NCI-H446 treated with DMSO at 0.1 percent for 48 hours (cell line): ENCODE results near the gene DPH5.
"Not testable (repeated sequence)": the region's sequence is repeated elsewhere in the genome, so short reads cannot be mapped to it uniquely, and the experiment has no call there.

Experiments used
- DNase-seq: peaks from one replicate; lab custom pipeline; 2025; lab: John Stamatoyannopoulos, UW

The DPH5 gene

GRCh38 chr1:100982793-100983192, 42.8 kb downstream of the DPH5 start:
- no peak for DNase-seq

GRCh38 chr1:100979631-100980030, 46.0 kb downstream of the DPH5 start:
- no peak for DNase-seq

GRCh38 chr1:100976936-100977335, 48.6 kb downstream of the DPH5 start:
- DNase-seq: no peak

- DNase-seq: no peak
Measured at GRCh38 chr1:100972185-100972584, 53.4 kb downstream of the DPH5 start.

GRCh38 chr1:100971021-100971420, 54.6 kb downstream of the DPH5 start:
- DNase-seq: no peak

- DNase-seq: no peak
Measured at GRCh38 chr1:100969327-100969726, 56.3 kb downstream of the DPH5 start.

- DNase-seq: no peak
Measured at GRCh38 chr1:100968621-100969020, 57.0 kb downstream of the DPH5 start.

GRCh38 chr1:100960098-100960497, 65.5 kb downstream of the DPH5 start:
- DNase-seq: no peak

GRCh38 chr1:100959502-100960060, 66.0 kb downstream of the DPH5 start:
- no peak for DNase-seq

GRCh38 chr1:100955322-100955721, 70.3 kb downstream of the DPH5 start:
- DNase-seq: peak; percentile 33

- DNase-seq: no peak
Measured at GRCh38 chr1:100953960-100954730, 71.4 kb downstream of the DPH5 start.

GRCh38 chr1:100952970-100953369, 72.6 kb downstream of the DPH5 start:
- DNase-seq: not testable (repeated sequence)

GRCh38 chr1:100952104-100952745, 73.4 kb downstream of the DPH5 start:
- DNase-seq: no peak

- no peak for DNase-seq
Measured at GRCh38 chr1:100950781-100951180, 74.8 kb downstream of the DPH5 start.

- DNase-seq: no peak
Measured at GRCh38 chr1:100950337-100950736, 75.2 kb downstream of the DPH5 start.

GRCh38 chr1:100949515-100950158, 75.9 kb downstream of the DPH5 start:
- DNase-seq: not testable (repeated sequence)

GRCh38 chr1:100948721-100949405, 76.7 kb downstream of the DPH5 start:
- not testable (repeated sequence) for DNase-seq

GRCh38 chr1:100947816-100948215, 77.8 kb downstream of the DPH5 start:
- not testable (repeated sequence) for DNase-seq

GRCh38 chr1:100946064-100946463, 79.5 kb downstream of the DPH5 start:
- DNase-seq: not testable (repeated sequence)

GRCh38 chr1:100943533-100943932, 82.1 kb downstream of the DPH5 start:
- no peak for DNase-seq

- no peak for DNase-seq
Measured at GRCh38 chr1:100942304-100943046, 83.1 kb downstream of the DPH5 start.
